Measurements from ENCODE around the gene TMEM38B.
A peak's percentile ranks its signal among the peaks of the same experiment; 100 is the strongest.
"Not testable (repeated sequence)": the region's sequence is repeated elsewhere in the genome, so short reads cannot be mapped to it uniquely, and the experiment has no call there.

TMEM38B gene

GRCh38 chr9:105694848-105695581 is 674 bp downstream of the TMEM38B start:
- DNase-seq (peak; percentile 28 to 41 (median 30)), ATAC-seq (replicated peaks) (peak; percentile 63)
- H3K4me1 Mint-ChIP-seq (ENCODE audit: low read depth in 2 of 2) = peaks cover 15 to 25% of the 10 kb centered on the region in 2 donors
- H3K36me3 Mint-ChIP-seq (ENCODE audit: insufficient read depth) = peaks cover 3% of the 10 kb centered on the region
- H3K27me3 Mint-ChIP-seq = peaks cover 6 to 24% of the 10 kb centered on the region in 2 donors
- H3K9me3 Mint-ChIP-seq = no peaks in the 10 kb centered on the region
- H3K4me3 Mint-ChIP-seq = peak overlapping the region; percentile 83 to 86
- H3K27ac Mint-ChIP-seq = peak overlapping the region; percentile 49 to 88

- Mint-ChIP-seq H3K27ac (no peak overlapping the region), H3K4me3 (peak overlapping the region in 1 of 2 donors; percentile 86), H3K36me3 (ENCODE audit: insufficient read depth) (peaks cover 3% of the 10 kb centered on the region), H3K27me3 (peaks cover 0 to 17% of the 10 kb centered on the region in 2 donors), H3K9me3 (no peaks in the 10 kb centered on the region), H3K4me1 (ENCODE audit: low read depth in 2 of 2) (peaks cover 15 to 26% of the 10 kb centered on the region in 2 donors)
- no peak for DNase-seq
- no peak for ATAC-seq (replicated peaks)
Measured at GRCh38 chr9:105696219-105696793, 2.0 kb downstream of the TMEM38B start.

- ATAC-seq (replicated peaks) (no peak), DNase-seq (no peak)
- Mint-ChIP-seq H3K27ac (no peak overlapping the region), H3K36me3 (ENCODE audit: insufficient read depth) (peaks cover 3% of the 10 kb centered on the region), H3K9me3 (no peaks in the 10 kb centered on the region), H3K4me3 (no peak overlapping the region), H3K27me3 (peaks cover 0 to 10% of the 10 kb centered on the region in 2 donors), H3K4me1 (ENCODE audit: low read depth in 2 of 2) (peaks cover 15 to 26% of the 10 kb centered on the region in 2 donors)
Measured at GRCh38 chr9:105697871-105698270, 3.5 kb downstream of the TMEM38B start.

DNA sequence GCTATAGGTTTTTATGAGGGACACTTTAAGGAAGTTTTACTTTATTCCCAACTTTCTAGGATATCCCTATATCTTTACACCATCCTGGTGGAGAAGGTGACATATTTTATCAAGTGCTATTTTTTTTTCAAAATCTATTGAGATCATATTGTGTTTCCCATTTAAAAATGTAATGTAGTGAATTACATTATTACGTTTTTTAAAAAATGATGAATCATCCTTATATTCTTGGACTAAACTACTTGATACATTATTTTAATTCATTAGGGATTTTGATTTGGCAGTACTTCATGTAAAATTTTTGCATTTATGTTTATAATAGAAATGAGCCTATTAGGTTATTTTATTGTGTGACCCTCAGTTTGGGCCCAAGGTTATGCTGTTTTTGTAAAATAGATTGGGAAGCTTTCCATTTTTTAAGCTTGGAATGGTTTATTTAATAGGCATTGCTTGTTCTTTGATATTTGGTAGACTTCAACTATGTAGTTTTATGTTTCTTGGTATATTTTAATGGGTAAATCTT is 4.1 kb downstream of the TMEM38B start:
- DNase-seq (no peak), ATAC-seq (replicated peaks) (no peak)
- Mint-ChIP-seq H3K36me3 (ENCODE audit: insufficient read depth) (peaks cover 3% of the 10 kb centered on the region), H3K9me3 (no peaks in the 10 kb centered on the region), H3K27ac (no peak overlapping the region), H3K4me3 (no peak overlapping the region), H3K4me1 (ENCODE audit: low read depth in 2 of 2) (peaks cover 14 to 24% of the 10 kb centered on the region in 2 donors), H3K27me3 (peaks cover 0 to 7% of the 10 kb centered on the region in 2 donors)

DNA sequence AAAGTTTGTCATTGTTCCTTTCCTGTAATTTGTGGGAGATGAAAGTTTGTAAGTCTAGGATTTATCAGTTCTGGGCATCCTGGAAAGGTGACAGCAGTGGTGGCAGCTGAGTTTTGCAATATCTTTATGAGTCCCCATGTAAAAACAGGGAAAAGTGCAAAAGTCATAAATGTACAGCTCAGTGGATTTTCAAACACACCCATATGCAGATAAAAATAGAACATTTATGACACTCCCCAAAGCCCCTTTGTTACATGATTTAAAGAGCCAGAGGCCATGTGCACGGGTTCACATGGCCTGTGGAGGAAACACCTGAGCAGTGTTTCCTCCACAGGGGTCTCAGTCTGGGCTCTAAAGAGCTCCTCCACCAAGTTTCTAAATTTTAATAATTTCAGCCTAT is 6.3 kb downstream of the TMEM38B start:
- H3K36me3 Mint-ChIP-seq (ENCODE audit: insufficient read depth) = no peaks in the 10 kb centered on the region
- DNase-seq = no peak
- no peak overlapping the region for H3K4me3 Mint-ChIP-seq
- H3K27ac Mint-ChIP-seq = no peak overlapping the region
- no peak for ATAC-seq (replicated peaks)
- H3K4me1 Mint-ChIP-seq (ENCODE audit: low read depth in 2 of 2) = peaks cover 3 to 10% of the 10 kb centered on the region in 2 donors
- H3K27me3 Mint-ChIP-seq = no peaks in the 10 kb centered on the region
- H3K9me3 Mint-ChIP-seq = no peaks in the 10 kb centered on the region

DNA sequence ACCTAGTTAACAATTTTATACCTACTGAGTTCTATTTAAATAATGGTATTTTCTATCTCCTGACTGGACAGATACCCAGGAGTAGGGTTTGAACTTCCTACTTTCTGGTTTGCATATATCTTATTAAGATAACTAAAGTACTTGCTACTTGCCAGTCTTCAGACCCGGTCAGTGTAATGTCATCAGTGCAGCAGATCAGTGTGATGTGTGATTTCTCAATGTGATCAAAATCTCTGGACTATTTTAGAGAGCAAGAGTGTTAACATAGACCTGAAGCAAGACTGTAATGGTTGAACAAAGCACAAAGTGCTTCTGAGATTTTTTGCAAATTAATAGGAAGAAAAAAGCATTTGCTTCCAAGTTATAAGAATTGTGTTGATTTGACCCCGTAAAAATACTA is 6.8 kb downstream of the TMEM38B start:
- Mint-ChIP-seq H3K4me1 (ENCODE audit: low read depth in 2 of 2) (peaks cover 2 to 10% of the 10 kb centered on the region in 2 donors), H3K9me3 (no peaks in the 10 kb centered on the region), H3K36me3 (ENCODE audit: insufficient read depth) (no peaks in the 10 kb centered on the region), H3K27ac (no peak overlapping the region), H3K27me3 (no peaks in the 10 kb centered on the region), H3K4me3 (no peak overlapping the region)
- ATAC-seq (replicated peaks) (no peak), DNase-seq (no peak)

DNA sequence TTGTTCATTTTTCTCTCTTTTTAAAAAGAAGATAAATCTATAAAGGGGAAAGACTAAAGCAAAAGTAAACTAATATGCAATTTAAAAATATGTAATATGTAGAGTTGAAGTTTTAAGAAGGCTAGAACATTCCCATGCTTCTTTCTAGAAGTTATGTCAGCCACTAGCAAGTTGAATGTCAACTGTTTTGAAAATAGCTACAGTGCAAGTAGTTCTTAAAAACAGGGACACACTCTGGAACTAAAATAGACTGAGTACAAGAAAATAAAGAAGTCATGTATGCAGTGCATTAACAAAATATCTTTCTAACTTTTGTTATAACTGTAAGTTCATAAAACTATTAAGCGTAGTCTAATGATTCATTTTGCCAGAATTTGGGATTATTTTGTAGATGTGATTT is 7.9 kb downstream of the TMEM38B start:
- Mint-ChIP-seq H3K4me3 (no peak overlapping the region), H3K27me3 (no peaks in the 10 kb centered on the region)
- no peak for ATAC-seq (replicated peaks)

GRCh38 chr9:105703638-105704037 is 9.3 kb downstream of the TMEM38B start:
- not testable (repeated sequence) for H3K36me3 Mint-ChIP-seq (ENCODE audit: insufficient read depth); ATAC-seq (replicated peaks); H3K27me3 Mint-ChIP-seq; DNase-seq; H3K4me1 Mint-ChIP-seq (ENCODE audit: low read depth in 2 of 2); H3K4me3 Mint-ChIP-seq; H3K9me3 Mint-ChIP-seq; H3K27ac Mint-ChIP-seq

More for the DNA sequence above, 7.9 kb downstream of the TMEM38B start:
- Mint-ChIP-seq H3K27ac (no peak overlapping the region), H3K36me3 (ENCODE audit: insufficient read depth) (peaks cover 3% of the 10 kb centered on the region), H3K4me1 (ENCODE audit: low read depth in 2 of 2) (peaks cover 0 to 10% of the 10 kb centered on the region in 2 donors), H3K9me3 (no peaks in the 10 kb centered on the region)
- no peak for DNase-seq

DNA sequence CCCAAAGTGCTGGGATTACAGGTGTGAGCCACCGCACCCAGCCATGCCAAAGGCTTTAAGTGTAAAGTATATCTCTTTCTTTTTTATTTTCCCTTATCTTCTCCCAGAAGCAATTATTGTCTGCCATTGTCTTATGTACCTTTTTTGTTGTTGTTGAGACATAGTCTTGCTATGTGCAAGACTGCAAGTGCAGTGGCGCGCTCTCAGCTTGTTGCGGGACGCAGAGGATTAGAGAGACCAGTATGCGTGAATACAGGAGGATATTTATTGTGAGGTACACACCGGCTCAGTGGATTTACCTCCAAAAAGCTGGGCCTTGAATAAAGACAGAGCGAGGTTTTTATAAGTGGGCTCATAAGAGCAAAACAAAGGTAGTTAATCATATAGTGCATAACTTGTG is 11.8 kb downstream of the TMEM38B start:
- no peaks in the 10 kb centered on the region for H3K27me3 Mint-ChIP-seq
- H3K36me3 Mint-ChIP-seq (ENCODE audit: insufficient read depth) = peaks cover 3% of the 10 kb centered on the region
- no peak for DNase-seq
- ATAC-seq (replicated peaks) = no peak
- no peak overlapping the region for H3K4me3 Mint-ChIP-seq
- no peaks in the 10 kb centered on the region for H3K4me1 Mint-ChIP-seq (ENCODE audit: low read depth in 2 of 2)
- H3K9me3 Mint-ChIP-seq = no peaks in the 10 kb centered on the region
- no peak overlapping the region for H3K27ac Mint-ChIP-seq

- Mint-ChIP-seq H3K9me3 (no peaks in the 10 kb centered on the region), H3K4me1 (ENCODE audit: low read depth in 2 of 2) (no peaks in the 10 kb centered on the region), H3K36me3 (ENCODE audit: insufficient read depth) (peaks cover 5% of the 10 kb centered on the region), H3K27ac (peak overlapping the region in 1 of 2 donors; percentile 23), H3K4me3 (no peak overlapping the region), H3K27me3 (no peaks in the 10 kb centered on the region)
- ATAC-seq (replicated peaks) = no peak
- no peak for DNase-seq
Measured at GRCh38 chr9:105708405-105708804, 14.1 kb downstream of the TMEM38B start.

GRCh38 chr9:105710638-105711037 is 16.3 kb downstream of the TMEM38B start:
- peaks cover 5% of the 10 kb centered on the region for H3K36me3 Mint-ChIP-seq (ENCODE audit: insufficient read depth)
- H3K27me3 Mint-ChIP-seq = no peaks in the 10 kb centered on the region
- H3K4me3 Mint-ChIP-seq = no peak overlapping the region
- no peak overlapping the region for H3K27ac Mint-ChIP-seq
- no peak for DNase-seq
- no peaks in the 10 kb centered on the region for H3K9me3 Mint-ChIP-seq
- ATAC-seq (replicated peaks) = no peak
- no peaks in the 10 kb centered on the region for H3K4me1 Mint-ChIP-seq (ENCODE audit: low read depth in 2 of 2)

DNA sequence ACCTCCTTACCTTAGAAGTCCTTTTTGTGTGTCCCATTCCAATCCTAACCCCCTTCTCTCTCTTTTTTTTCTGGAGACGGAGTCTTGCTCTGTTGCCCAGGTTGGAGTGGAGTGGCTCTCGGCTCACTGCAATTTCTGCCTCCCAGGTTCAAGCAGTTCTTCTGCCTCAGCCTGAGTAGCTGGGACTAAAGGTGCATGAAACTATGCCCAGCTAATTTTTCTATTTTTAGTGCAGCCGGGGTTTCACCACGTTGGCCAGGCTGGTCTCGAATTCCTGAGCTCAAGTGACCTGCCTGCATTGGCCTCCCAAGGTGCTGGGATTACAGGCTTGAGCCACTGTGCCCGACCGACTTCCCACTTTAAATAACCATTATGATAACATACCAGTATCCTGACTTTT is 17.5 kb downstream of the TMEM38B start:
- DNase-seq (no peak), ATAC-seq (replicated peaks) (no peak)
- no peak overlapping the region for H3K4me3 Mint-ChIP-seq
- H3K36me3 Mint-ChIP-seq (ENCODE audit: insufficient read depth) = peaks cover 3% of the 10 kb centered on the region
- no peaks in the 10 kb centered on the region for H3K27me3 Mint-ChIP-seq
- no peak overlapping the region for H3K27ac Mint-ChIP-seq
- H3K9me3 Mint-ChIP-seq = no peaks in the 10 kb centered on the region
- H3K4me1 Mint-ChIP-seq (ENCODE audit: low read depth in 2 of 2) = no peaks in the 10 kb centered on the region

GRCh38 chr9:105712297-105712696 is 18.0 kb downstream of the TMEM38B start:
- Mint-ChIP-seq H3K27ac (no peak overlapping the region), H3K27me3 (no peaks in the 10 kb centered on the region), H3K4me3 (no peak overlapping the region), H3K4me1 (ENCODE audit: low read depth in 2 of 2) (no peaks in the 10 kb centered on the region), H3K9me3 (no peaks in the 10 kb centered on the region), H3K36me3 (ENCODE audit: insufficient read depth) (peaks cover 2% of the 10 kb centered on the region)
- ATAC-seq (replicated peaks) = no peak
- DNase-seq = no peak

- ATAC-seq (replicated peaks) = no peak
- Mint-ChIP-seq H3K4me1 (ENCODE audit: low read depth in 2 of 2) (no peaks in the 10 kb centered on the region), H3K27ac (no peak overlapping the region), H3K27me3 (no peaks in the 10 kb centered on the region), H3K9me3 (no peaks in the 10 kb centered on the region), H3K36me3 (ENCODE audit: insufficient read depth) (peaks cover 2% of the 10 kb centered on the region), H3K4me3 (no peak overlapping the region)
- no peak for DNase-seq
Measured at GRCh38 chr9:105712773-105713172, 18.4 kb downstream of the TMEM38B start.

All from effector memory CD8-positive, alpha-beta T cell (primary cell).